Mucosa of descending colon (tissue), 3 donors: ENCODE data around the gene BORCS5. TPM values are rescaled to one million over a fixed set of nuclear protein-coding genes. Genes with fewer than 3 reads are reported as not detected.

ENCODE experiments used
- ATAC-seq: fragments of 200-7000 bp; cut with Tn5 transposase; one replicate; pipeline ENCODE4 v1.9.1; 2020; ENCODE audit warnings: mild to moderate bottlenecking, moderate library complexity
- DNase-seq, 3 donors: peaks; one replicate each; pipeline ENCODE4 v3.0.0-alpha.2; 2020
- H3K36me3 ChIP-seq: fragments of 200-600 bp; one replicate; pipeline ENCODE4 v1.8.0; 2021; ENCODE audit warnings: low read depth, mild to moderate bottlenecking
- H3K4me1 ChIP-seq: fragments of 200-600 bp; one replicate; pipeline ENCODE4 v1.8.0; 2021; ENCODE audit warnings: low read depth, mild to moderate bottlenecking
- H3K4me3 ChIP-seq: fragments of 200-600 bp; one replicate; pipeline ENCODE4 v1.8.0; 2021; ENCODE audit warnings: mild to moderate bottlenecking
- H3K9me3 ChIP-seq: fragments of 200-600 bp; one replicate; pipeline ENCODE4 v1.8.0; 2021; ENCODE audit warnings: mild to moderate bottlenecking
- intact Hi-C, 2 donors: fragments of 100-400 bp; cut with DNase I in 1 of 2; cut with micrococcal nuclease in 1 of 2; formaldehyde crosslinking; loops; one replicate each; pipeline versions ENCODE4 v1.11.0 to v1.11.1; 2022; cut with DNase I, micrococcal nuclease
- total RNA-seq, 3 donors: library from RNA; stranded (reverse); fragmentation: NEBNext Ultra II Directional in 2 of 3; extraction: Animal tissue kit (Norgen Biotek cat#: 25700) in 2 of 3; gene quantifications; one replicate each; pipeline versions ENCODE4 v1.2.1 to v1.2.4, GENCODE V29; 2021 to 2023
- TF ChIP-seq, protein P1 (sequence below): fragments of 200-600 bp; IDR thresholded peaks from one replicate; pipeline ENCODE4 v1.8.0; 2022; ENCODE audit warnings: antibody characterized with exemption, mild to moderate bottlenecking
- donor health status: DM: no; HTN: no; CAD: no; lungs with moderate emphysema.
- donor health status: DM: no; HTN: no; CAD: no.
- donor health status: DM: no; HTN: yes; CAD: no.

The BORCS5 gene
- total RNA-seq, 3 donors from 2014 or later, result 12.1 to 18.1 (median 15.0) TPM

DNA sequence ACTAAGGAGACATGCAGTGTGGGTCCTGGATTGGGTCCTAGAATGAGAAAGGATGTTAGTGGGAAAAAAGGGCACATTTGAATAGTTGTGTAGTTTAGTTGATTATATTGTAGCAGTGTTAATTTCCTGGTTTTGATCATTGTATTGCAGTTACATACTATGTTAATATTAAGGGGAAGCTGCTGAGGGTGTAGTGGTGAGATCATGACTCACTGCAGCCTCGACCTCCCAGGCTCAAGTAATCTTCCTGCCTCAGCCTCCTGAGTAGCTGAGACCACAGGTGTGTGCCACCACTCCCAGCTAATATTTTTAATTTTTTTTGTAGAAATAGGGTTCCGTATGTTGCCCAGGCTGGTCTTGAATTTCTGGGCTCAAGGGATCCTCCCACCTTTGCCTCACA, 21.7 kb downstream of the BORCS5 start:
- intact Hi-C loops, result loop anchor here (10.0 kb wide), 3 partner anchors 186 to 326 kb away; partner anchors contain the start of genes DUSP16 (in 1 of the 2) and GPR19 (in 1 of the 2)
- H3K4me3 ChIP-seq, result no peak overlapping the region
- TF ChIP-seq, protein P1, sequence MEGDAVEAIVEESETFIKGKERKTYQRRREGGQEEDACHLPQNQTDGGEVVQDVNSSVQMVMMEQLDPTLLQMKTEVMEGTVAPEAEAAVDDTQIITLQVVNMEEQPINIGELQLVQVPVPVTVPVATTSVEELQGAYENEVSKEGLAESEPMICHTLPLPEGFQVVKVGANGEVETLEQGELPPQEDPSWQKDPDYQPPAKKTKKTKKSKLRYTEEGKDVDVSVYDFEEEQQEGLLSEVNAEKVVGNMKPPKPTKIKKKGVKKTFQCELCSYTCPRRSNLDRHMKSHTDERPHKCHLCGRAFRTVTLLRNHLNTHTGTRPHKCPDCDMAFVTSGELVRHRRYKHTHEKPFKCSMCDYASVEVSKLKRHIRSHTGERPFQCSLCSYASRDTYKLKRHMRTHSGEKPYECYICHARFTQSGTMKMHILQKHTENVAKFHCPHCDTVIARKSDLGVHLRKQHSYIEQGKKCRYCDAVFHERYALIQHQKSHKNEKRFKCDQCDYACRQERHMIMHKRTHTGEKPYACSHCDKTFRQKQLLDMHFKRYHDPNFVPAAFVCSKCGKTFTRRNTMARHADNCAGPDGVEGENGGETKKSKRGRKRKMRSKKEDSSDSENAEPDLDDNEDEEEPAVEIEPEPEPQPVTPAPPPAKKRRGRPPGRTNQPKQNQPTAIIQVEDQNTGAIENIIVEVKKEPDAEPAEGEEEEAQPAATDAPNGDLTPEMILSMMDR, result no peak
- no peaks in the 10 kb centered on the region for H3K9me3 ChIP-seq
- H3K4me1 ChIP-seq, result peaks cover 12% of the 10 kb centered on the region
- H3K36me3 ChIP-seq, result no peaks in the 10 kb centered on the region
- DNase-seq (no peak), ATAC-seq (no peak)

DNA sequence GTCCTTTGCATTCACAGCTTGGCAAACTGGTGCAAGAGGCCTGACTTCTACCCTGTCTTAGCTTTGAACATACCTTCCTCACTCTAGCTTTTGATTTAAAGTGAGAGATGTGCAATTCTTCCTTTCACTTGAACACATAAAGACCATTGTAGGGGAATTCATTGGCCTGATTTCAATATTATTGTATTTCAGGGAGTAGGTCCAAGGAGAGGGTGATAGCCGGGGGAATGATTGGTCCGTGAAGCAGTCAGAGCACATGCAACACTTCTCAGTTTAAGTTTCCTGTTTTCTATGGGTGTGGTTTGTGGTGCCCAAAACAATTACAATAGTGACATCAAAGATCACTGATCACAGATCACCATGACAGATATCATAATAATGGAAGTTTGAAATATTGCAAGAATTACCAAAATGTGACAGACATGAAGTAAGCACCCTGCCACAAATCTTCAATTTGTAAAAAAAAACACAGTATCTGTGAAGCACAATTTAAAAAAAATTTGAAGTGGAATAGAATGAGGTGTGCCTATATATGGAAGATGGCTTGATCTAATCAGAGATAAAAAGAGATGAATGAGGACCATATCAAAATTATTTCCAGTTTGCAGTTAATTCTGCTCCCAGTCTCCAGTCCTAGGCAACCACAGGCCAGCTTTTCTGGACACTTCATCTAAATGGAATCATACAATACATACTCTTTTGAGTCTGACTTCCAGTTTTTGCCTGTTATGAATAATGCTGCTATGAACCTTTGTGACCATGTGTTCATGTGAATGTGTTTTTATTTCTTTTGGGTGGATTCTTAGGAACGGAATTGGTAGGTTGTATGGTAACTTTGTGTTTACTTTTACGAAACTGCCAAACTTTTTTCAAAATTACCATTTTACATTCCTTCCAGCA, 23.2 kb downstream of the BORCS5 start:
- no peaks in the 10 kb centered on the region for H3K36me3 ChIP-seq
- TF ChIP-seq, protein P1, result no peak
- no peaks in the 10 kb centered on the region for H3K9me3 ChIP-seq
- DNase-seq (no peak), ATAC-seq (peak; percentile 78)
- intact Hi-C loops, result loop anchor here (10.0 kb wide), 3 partner anchors 185 to 325 kb away; partner anchors contain the start of genes DUSP16 (in 1 of the 2) and GPR19 (in 1 of the 2)
- peaks cover 22% of the 10 kb centered on the region for H3K4me1 ChIP-seq
- H3K4me3 ChIP-seq, result no peak overlapping the region

- intact Hi-C loops, result no loop called here
- ATAC-seq, result no peak
- TF ChIP-seq, protein P1, result no peak
Observed at GRCh38 chr12:12380949-12381593, 24.2 kb downstream of the BORCS5 start.

DNA sequence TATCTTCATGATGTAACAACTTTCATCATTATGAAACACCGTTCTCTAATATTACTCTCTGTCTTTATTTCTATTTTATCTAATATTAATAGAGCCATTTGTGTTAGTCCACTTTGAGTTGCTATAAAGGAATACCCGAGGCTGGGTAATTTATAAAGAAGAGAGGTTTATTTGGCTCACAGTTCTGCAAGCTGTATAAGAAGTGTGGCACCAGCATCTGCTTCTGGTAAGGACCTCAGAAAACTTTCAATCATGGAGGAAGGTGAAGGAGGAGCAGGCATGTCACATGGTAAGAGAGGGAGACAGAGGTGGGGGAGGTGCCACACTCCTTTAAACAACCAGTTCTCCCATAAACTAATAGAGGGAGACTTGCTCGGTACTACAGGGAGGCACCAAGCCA, 25.1 kb downstream of the BORCS5 start:
- H3K4me3 ChIP-seq, result no peak overlapping the region
- DNase-seq, result no peak
- ATAC-seq, result no peak
- intact Hi-C loops, result no loop called here
- H3K4me1 ChIP-seq, result peaks cover 24% of the 10 kb centered on the region
- no peaks in the 10 kb centered on the region for H3K9me3 ChIP-seq
- TF ChIP-seq, protein P1, result no peak
- no peaks in the 10 kb centered on the region for H3K36me3 ChIP-seq

More at GRCh38 chr12:12380949-12381593, 24.2 kb downstream of the BORCS5 start:
- no peaks in the 10 kb centered on the region for H3K9me3 ChIP-seq
- H3K4me3 ChIP-seq, result no peak overlapping the region
- no peak for DNase-seq
- H3K4me1 ChIP-seq, result peaks cover 24% of the 10 kb centered on the region
- H3K36me3 ChIP-seq, result no peaks in the 10 kb centered on the region

GRCh38 chr12:12384571-12385340, 27.9 kb downstream of the BORCS5 start:
- DNase-seq, result peak in 1 of 3 donors; percentile 47

More at GRCh38 chr12:12384571-12385340, 27.9 kb downstream of the BORCS5 start:
- H3K4me1 ChIP-seq, result peaks cover 20% of the 10 kb centered on the region
- TF ChIP-seq, protein P1, result no peak
- H3K9me3 ChIP-seq, result no peaks in the 10 kb centered on the region
- no peaks in the 10 kb centered on the region for H3K36me3 ChIP-seq
- peak; percentile 85 for ATAC-seq
- intact Hi-C loops, result no loop called here
- H3K4me3 ChIP-seq, result no peak overlapping the region
